ENCODE measurements around the gene KREMEN1. TPM values are rescaled to one million over a fixed set of nuclear protein-coding genes. Genes with fewer than 3 reads are reported as not detected.

KREMEN1 gene
- polyA plus RNA-seq, 1 of the 3 experiments (the other 2 are of a cell fraction), result 10.0 TPM

GRCh38 chr22:29125844-29126243 is 53.0 kb downstream of the KREMEN1 start:
- no peak overlapping the region for H3K9ac ChIP-seq
- 82% methylated on average over 5 of the region's 5 CpGs for WGBS (ENCODE audit: low lambda C conversion rate)
- H3K4me3 ChIP-seq (ENCODE audit: low read depth in 2 of 2, low read length in 1 of 2), result no peak overlapping the region

More at GRCh38 chr22:29125844-29126243, 53.0 kb downstream of the KREMEN1 start:
- Histone ChIP-seq H3K36me3 (replicated peaks in 1 of 2; ENCODE audit: control insufficient read depth in 1 of 2, insufficient read depth in 2 of 2, low read length in 1 of 2) (peaks cover 5 to 8% of the 10 kb centered on the region in 2 experiments), H3K4me1 (ENCODE audit: control insufficient read depth in 1 of 2, insufficient read depth in 2 of 2, low read depth in 1 of 2, low read length in 1 of 2) (peaks cover 0 to 7% of the 10 kb centered on the region in 2 experiments; a peak in 1 of 4 replicates), H3K27me3 (ENCODE audit: insufficient read depth) (no peaks in the 10 kb centered on the region), H4K20me1 (ENCODE audit: insufficient read depth) (no peaks in the 10 kb centered on the region), H3K9me3 (no peaks in the 10 kb centered on the region), H3K79me2 (ENCODE audit: insufficient read depth) (no peaks in the 10 kb centered on the region), H2AFZ (ENCODE audit: low read depth) (no peak overlapping the region), H3K4me2 (no peak overlapping the region), H3K27ac (ENCODE audit: low read depth in 2 of 2, low read length in 1 of 2) (no peak overlapping the region), H3K9me2 (no peaks in the 10 kb centered on the region), H3F3A (replicated peaks; ENCODE audit: insufficient read depth) (peaks cover 8% of the 10 kb centered on the region)
- DNase-seq, result no peak
- TF ChIP-seq EZH2phosphoT487 (IDR thresholded peaks at IDR 0.05; ENCODE audit: borderline replicate concordance, low read depth), result no peak
- no peak for TF ChIP-seq SMC3 (IDR thresholded peaks at IDR 0.05; ENCODE audit: low read depth, low read length)
- no peak for TF ChIP-seq NRF1 (IDR thresholded peaks at IDR 0.05; ENCODE audit: low read depth, low read length)
- TF ChIP-seq RAD21 (IDR thresholded peaks at IDR 0.05; ENCODE audit: low read length), result no peak
- no peak for TF ChIP-seq JUND (IDR thresholded peaks at IDR 0.05)
- no peak for TF ChIP-seq ELF1 (IDR thresholded peaks at IDR 0.05)
- no peak for TF ChIP-seq IRF3 (IDR thresholded peaks at IDR 0.05; ENCODE audit: low read depth, low read length)
- TF ChIP-seq YY1 (IDR thresholded peaks at IDR 0.05; ENCODE audit: low read depth), result no peak
- no peak for TF ChIP-seq USF1 (IDR thresholded peaks at IDR 0.05; ENCODE audit: borderline replicate concordance, low read depth)
- no peak for TF ChIP-seq RXRA (IDR thresholded peaks at IDR 0.05; ENCODE audit: borderline replicate concordance, low read depth)
- no peak for TF ChIP-seq REST (IDR thresholded peaks at IDR 0.05; ENCODE audit: low read depth, low read length)
- TF ChIP-seq TCF12 (IDR thresholded peaks at IDR 0.05), result no peak
- TF ChIP-seq GABPA (IDR thresholded peaks at IDR 0.05; ENCODE audit: low read depth), result no peak
- TF ChIP-seq ZBTB33 (IDR thresholded peaks at IDR 0.05; ENCODE audit: borderline replicate concordance, low read depth), result no peak
- TF ChIP-seq MXI1 (IDR thresholded peaks at IDR 0.05; ENCODE audit: low read depth, low read length), result no peak
- ChIA-PET POLR2A (no interaction called here), CTCF (interaction anchor here (3.0 kb wide), 1 partner anchor 28 kb away, joined by 12 read pairs; no protein-coding TSS in a partner anchor)
